Measurements from ENCODE around the gene TPK1. TPM values are rescaled to one million over a fixed set of nuclear protein-coding genes. Genes with fewer than 3 reads are reported as not detected.

The TPK1 gene
- 10 to 100 TPM in 1 of 4 donors, 1 to 10 TPM in 3; 6.8 to 11.9 (median 8.5) TPM for total RNA-seq

GRCh38 chr7:144835652-144836544 is at the start of gene TPK1:
TSS of gene TPK1 (minus strand) at chr7:144836053. CDS start at chr7:144835602, 451 bp downstream.
- peak; percentile 95 for ATAC-seq
- peak within 1 kb of the TSS; percentile 76 to 98 (median 96) for H3K27ac ChIP-seq
- H3K4me1 ChIP-seq: peaks cover 0 to 17% (median 5%) of the 10 kb centered on the region in 3 donors
- peak in 1 of 4 experiments; percentile 23 for TF ChIP-seq CTCF (IDR thresholded peaks at IDR 0.05)
- TF ChIP-seq POLR2A (IDR thresholded peaks at IDR 0.05): peak; percentile 84 to 87
- TF ChIP-seq EP300 (IDR thresholded peaks at IDR 0.05): no peak
- TF ChIP-seq POLR2AphosphoS5 (IDR thresholded peaks at IDR 0.05): peak; percentile 85
- 0 to 18% methylated on average over 10 to 14 of the region's 81 CpGs for WGBS, 2 donors (ENCODE audit: low coverage in 1 of 2)
- peaks cover 0 to 16% (median 0%) of the 10 kb centered on the region in 3 donors for H3K9me3 ChIP-seq
- no peaks in the 10 kb centered on the region for H3K36me3 ChIP-seq
- peak within 1 kb of the TSS; percentile 52 to 92 for H3K4me3 ChIP-seq
- H3K27me3 ChIP-seq: no peaks in the 10 kb centered on the region

GRCh38 chr7:144885478-144885877 is 49.6 kb upstream of the TPK1 start:
- no peak for ATAC-seq
- Histone ChIP-seq H3K4me3 (no peak overlapping the region), H3K27me3 (no peaks in the 10 kb centered on the region), H3K9me3 (no peaks in the 10 kb centered on the region), H3K27ac (no peak overlapping the region), H3K4me1 (no peaks in the 10 kb centered on the region), H3K36me3 (no peaks in the 10 kb centered on the region)
- 64 to 72% methylated on average over 6 of the region's 6 CpGs for WGBS, 2 donors (ENCODE audit: low coverage in 1 of 2)
- no peak for TF ChIP-seq POLR2AphosphoS5 (IDR thresholded peaks at IDR 0.05)
- TF ChIP-seq EP300 (IDR thresholded peaks at IDR 0.05): no peak

GRCh38 chr7:144884896-144885295 is 49.0 kb upstream of the TPK1 start:
- Histone ChIP-seq H3K36me3 (no peaks in the 10 kb centered on the region), H3K27me3 (no peaks in the 10 kb centered on the region), H3K4me3 (no peak overlapping the region), H3K27ac (no peak overlapping the region), H3K4me1 (no peaks in the 10 kb centered on the region), H3K9me3 (no peaks in the 10 kb centered on the region)
- ATAC-seq: no peak
- WGBS, 2 donors (ENCODE audit: low coverage in 1 of 2): 20 to 23% methylated on average over 2 of the region's 2 CpGs
- TF ChIP-seq POLR2AphosphoS5 (IDR thresholded peaks at IDR 0.05): no peak
- TF ChIP-seq CTCF (IDR thresholded peaks at IDR 0.05): no peak

- Histone ChIP-seq H3K4me1 (no peaks in the 10 kb centered on the region), H3K4me3 (no peak overlapping the region), H3K27ac (no peak overlapping the region), H3K9me3 (no peaks in the 10 kb centered on the region), H3K36me3 (no peaks in the 10 kb centered on the region), H3K27me3 (peaks cover 4% of the 10 kb centered on the region)
- no peak for ATAC-seq
- 77 to 85% methylated on average over 5 to 11 of the region's 13 CpGs for WGBS, 2 donors (ENCODE audit: low coverage in 1 of 2)
- TF ChIP-seq EP300 (IDR thresholded peaks at IDR 0.05): no peak
- no peak for TF ChIP-seq CTCF (IDR thresholded peaks at IDR 0.05)
- TF ChIP-seq POLR2AphosphoS5 (IDR thresholded peaks at IDR 0.05): no peak
- no peak for TF ChIP-seq POLR2A (IDR thresholded peaks at IDR 0.05)
Measured at GRCh38 chr7:144873316-144873845, 37.5 kb upstream of the TPK1 start.

- H3K9me3 ChIP-seq: no peaks in the 10 kb centered on the region
- H3K27me3 ChIP-seq: peaks cover 4% of the 10 kb centered on the region
- H3K4me1 ChIP-seq: no peaks in the 10 kb centered on the region
- TF ChIP-seq EP300 (IDR thresholded peaks at IDR 0.05): no peak
- TF ChIP-seq POLR2A (IDR thresholded peaks at IDR 0.05): no peak
- TF ChIP-seq POLR2AphosphoS5 (IDR thresholded peaks at IDR 0.05): no peak
- no peak for TF ChIP-seq CTCF (IDR thresholded peaks at IDR 0.05)
- H3K27ac ChIP-seq: no peak overlapping the region
- 55 to 69% methylated on average over 6 to 8 of the region's 8 CpGs for WGBS, 2 donors (ENCODE audit: low coverage in 1 of 2)
- H3K4me3 ChIP-seq: no peak overlapping the region
- no peak for ATAC-seq
- H3K36me3 ChIP-seq: no peaks in the 10 kb centered on the region
Measured at GRCh38 chr7:144869082-144869481, 33.2 kb upstream of the TPK1 start.

Data from gastroesophageal sphincter (tissue), 4 donors.